HepG2 (cell line): ENCODE results near the gene AFDN. TPM values are rescaled to one million over a fixed set of nuclear protein-coding genes. Genes with fewer than 3 reads are reported as not detected.
A peak's percentile ranks its signal among the peaks of the same experiment; 100 is the strongest.

Experiments
- ATF1 ChIP-seq: IDR thresholded peaks from 2 replicates; pipeline ENCODE4 v1.6.1; 2016; ENCODE audit warnings: mild to moderate bottlenecking, control low read depth
- ERF ChIP-seq: IDR thresholded peaks from 2 replicates; pipeline ENCODE4 v1.6.1; 2018; ENCODE audit warnings: missing biosample characterization, missing genetic modification reagents
- GATAD2A ChIP-seq: IDR thresholded peaks from 2 replicates; pipeline ENCODE4 v1.6.1; 2016
- GPN1 ChIP-seq: sonication (generic); formaldehyde crosslinking; IDR thresholded peaks from 2 replicates; pipeline ENCODE4 v1.5.1; 2020; ENCODE audit warnings: missing genetic modification reagents, borderline replicate concordance
- HOXA3 ChIP-seq: sonication (generic); formaldehyde crosslinking; IDR thresholded peaks from 2 replicates; pipeline ENCODE4 v1.5.0; 2020; ENCODE audit warnings: missing genetic modification reagents
- MAFF ChIP-seq: IDR thresholded peaks from 2 replicates; pipeline ENCODE4 v1.6.1; 2011; ENCODE audit warnings: low read depth, low read length, improper control_type of control experiment
- MYNN ChIP-seq: sonication (generic); formaldehyde crosslinking; IDR thresholded peaks from 2 replicates; pipeline ENCODE4 v1.4.0; 2020; ENCODE audit warnings: mild to moderate bottlenecking, low read depth, missing genetic modification reagents
- NFE2L2 ChIP-seq: fragments of 150-350 bp; IDR thresholded peaks from 2 replicates; pipeline ENCODE4 v1.6.1; 2014; ENCODE audit warnings: low read length
- POGZ ChIP-seq: sonication (generic); formaldehyde crosslinking; IDR thresholded peaks from 2 replicates; pipeline ENCODE4 v1.4.0; 2020; ENCODE audit warnings: mild to moderate bottlenecking, missing genetic modification reagents
- REPIN1 ChIP-seq: sonication (generic); formaldehyde crosslinking; IDR thresholded peaks from 2 replicates; pipeline ENCODE4 v1.8.0; 2022; ENCODE audit warnings: missing genetic modification reagents, low read depth, mild to moderate bottlenecking, borderline replicate concordance
- THAP8 ChIP-seq: sonication (generic); formaldehyde crosslinking; IDR thresholded peaks from 2 replicates; pipeline ENCODE4 v1.5.1; 2020; ENCODE audit warnings: missing genetic modification reagents, mild to moderate bottlenecking, borderline replicate concordance
- U2AF1 ChIP-seq: fragments of 200-400 bp; formaldehyde crosslinking; optimal IDR thresholded peaks from 2 replicates; pipeline ENCODE3; 2017; ENCODE audit warnings: mild to moderate bottlenecking, low read depth, low read length
- YEATS2 ChIP-seq: sonication (generic); formaldehyde crosslinking; IDR thresholded peaks from 2 replicates; pipeline ENCODE4 v1.4.0; 2020; ENCODE audit warnings: missing genetic modification reagents, borderline replicate concordance
- ZBTB8A ChIP-seq: sonication (generic); formaldehyde crosslinking; IDR thresholded peaks from 2 replicates; pipeline ENCODE4 v1.4.0; 2020; ENCODE audit warnings: mild to moderate bottlenecking, low read depth, missing genetic modification reagents, borderline replicate concordance
- ZFY ChIP-seq: sonication (generic); formaldehyde crosslinking; IDR thresholded peaks from 2 replicates; pipeline ENCODE4 v1.4.0; 2020; ENCODE audit warnings: missing genetic modification reagents
- ZNF34 ChIP-seq: sonication (generic); formaldehyde crosslinking; IDR thresholded peaks from 2 replicates; pipeline ENCODE4 v1.4.0; 2020; ENCODE audit warnings: mild to moderate bottlenecking, missing genetic modification reagents, borderline replicate concordance
- polyA plus RNA-seq, 8 experiments: library from polyadenylated mRNA; depleted of rRNA in 3 of 8; stranded (reverse) in 7 of 8; unstranded in 1 of 8; fragments of >200 nt; fragmentation: Illumina TruSeq in 4 of 8; extraction: Trizol in 4 of 8; gene quantifications; 2 replicates each; pipeline versions ENCODE4 v1.2.1 to v1.2.3, GENCODE V29; 2011 to 2016; ENCODE audit warnings: low read depth in 4 of 8, missing spikeins in 1 of 8, mixed read lengths in 1 of 8; ENCODE audit not compliant: insufficient read depth in 1 of 8
- total RNA-seq, 5 experiments: library from RNA; depleted of rRNA; stranded (reverse); fragments of >200 nt; fragmentation: Illumina TruSeq; extraction: Trizol; gene quantifications; 2 replicates each; pipeline ENCODE4 v1.2.3, GENCODE V29; 2016; ENCODE audit warnings: low read depth in 1 of 5
- TF ChIP-seq, protein P1 (sequence below): sonication (generic); formaldehyde crosslinking; IDR thresholded peaks from 2 replicates; pipeline ENCODE4 v1.4.0; 2020; ENCODE audit warnings: missing genetic modification reagents, borderline replicate concordance
- TF ChIP-seq, protein P2 (sequence below): sonication (generic); formaldehyde crosslinking; IDR thresholded peaks from 2 replicates; pipeline ENCODE4 v1.8.1; 2023; ENCODE audit warnings: mild to moderate bottlenecking, inconsistent platforms, moderate library complexity, missing genetic modification reagents, borderline replicate concordance
- TF ChIP-seq, protein P3 (sequence below): sonication (generic); formaldehyde crosslinking; IDR thresholded peaks from 2 replicates; pipeline ENCODE4 v1.5.0; 2020; ENCODE audit warnings: missing genetic modification reagents
- TF ChIP-seq, protein P4 (sequence below): sonication (generic); formaldehyde crosslinking; IDR thresholded peaks from 2 replicates; pipeline ENCODE4 v1.4.0; 2020; ENCODE audit warnings: missing genetic modification reagents
- TF ChIP-seq, protein P5 (sequence below): IDR thresholded peaks from 2 replicates; pipeline ENCODE4 v1.6.1; 2016; ENCODE audit warnings: mild to moderate bottlenecking
- TF ChIP-seq, protein P6 (sequence below): sonication (generic); formaldehyde crosslinking; IDR thresholded peaks from 2 replicates; pipeline ENCODE4 v1.4.0; 2020; ENCODE audit warnings: mild to moderate bottlenecking, missing genetic modification reagents, borderline replicate concordance

The AFDN gene
- total and polyA plus RNA-seq, 2 of the 13 experiments (the other 11 are each of a cell fraction or from before 2014, with no cell fraction given) = 136 to 151 TPM

- TF ChIP-seq, protein P1, sequence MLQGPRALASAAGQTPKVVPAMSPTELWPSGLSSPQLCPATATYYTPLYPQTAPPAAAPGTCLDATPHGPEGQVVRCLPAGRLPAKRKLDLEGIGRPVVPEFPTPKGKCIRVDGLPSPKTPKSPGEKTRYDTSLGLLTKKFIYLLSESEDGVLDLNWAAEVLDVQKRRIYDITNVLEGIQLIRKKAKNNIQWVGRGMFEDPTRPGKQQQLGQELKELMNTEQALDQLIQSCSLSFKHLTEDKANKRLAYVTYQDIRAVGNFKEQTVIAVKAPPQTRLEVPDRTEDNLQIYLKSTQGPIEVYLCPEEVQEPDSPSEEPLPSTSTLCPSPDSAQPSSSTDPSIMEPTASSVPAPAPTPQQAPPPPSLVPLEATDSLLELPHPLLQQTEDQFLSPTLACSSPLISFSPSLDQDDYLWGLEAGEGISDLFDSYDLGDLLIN (CRISPR knock-in tag) = no peak
- TF ChIP-seq ATF1 (CRISPR knock-in tag) = no peak
- TF ChIP-seq, protein P2, sequence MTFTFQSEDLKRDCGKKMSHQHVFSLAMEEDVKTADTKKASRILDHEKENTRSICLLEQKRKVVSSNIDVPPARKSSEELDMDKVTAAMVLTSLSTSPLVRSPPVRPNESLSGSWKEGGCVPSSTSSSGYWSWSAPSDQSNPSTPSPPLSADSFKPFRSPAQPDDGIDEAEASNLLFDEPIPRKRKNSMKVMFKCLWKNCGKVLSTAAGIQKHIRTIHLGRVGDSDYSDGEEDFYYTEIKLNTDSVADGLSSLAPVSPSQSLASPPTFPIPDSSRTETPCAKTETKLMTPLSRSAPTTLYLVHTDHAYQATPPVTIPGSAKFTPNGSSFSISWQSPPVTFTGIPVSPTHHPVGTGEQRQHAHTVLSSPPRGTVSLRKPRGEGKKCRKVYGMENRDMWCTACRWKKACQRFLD = no peak
- no peak for TF ChIP-seq NFE2L2
- TF ChIP-seq ZFY = peak; percentile 74
- TF ChIP-seq YEATS2 (CRISPR knock-in tag) = no peak
- TF ChIP-seq MAFF = no peak
- TF ChIP-seq, protein P3, sequence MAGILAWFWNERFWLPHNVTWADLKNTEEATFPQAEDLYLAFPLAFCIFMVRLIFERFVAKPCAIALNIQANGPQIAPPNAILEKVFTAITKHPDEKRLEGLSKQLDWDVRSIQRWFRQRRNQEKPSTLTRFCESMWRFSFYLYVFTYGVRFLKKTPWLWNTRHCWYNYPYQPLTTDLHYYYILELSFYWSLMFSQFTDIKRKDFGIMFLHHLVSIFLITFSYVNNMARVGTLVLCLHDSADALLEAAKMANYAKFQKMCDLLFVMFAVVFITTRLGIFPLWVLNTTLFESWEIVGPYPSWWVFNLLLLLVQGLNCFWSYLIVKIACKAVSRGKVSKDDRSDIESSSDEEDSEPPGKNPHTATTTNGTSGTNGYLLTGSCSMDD (CRISPR knock-in tag) = no peak
- TF ChIP-seq, protein P4, sequence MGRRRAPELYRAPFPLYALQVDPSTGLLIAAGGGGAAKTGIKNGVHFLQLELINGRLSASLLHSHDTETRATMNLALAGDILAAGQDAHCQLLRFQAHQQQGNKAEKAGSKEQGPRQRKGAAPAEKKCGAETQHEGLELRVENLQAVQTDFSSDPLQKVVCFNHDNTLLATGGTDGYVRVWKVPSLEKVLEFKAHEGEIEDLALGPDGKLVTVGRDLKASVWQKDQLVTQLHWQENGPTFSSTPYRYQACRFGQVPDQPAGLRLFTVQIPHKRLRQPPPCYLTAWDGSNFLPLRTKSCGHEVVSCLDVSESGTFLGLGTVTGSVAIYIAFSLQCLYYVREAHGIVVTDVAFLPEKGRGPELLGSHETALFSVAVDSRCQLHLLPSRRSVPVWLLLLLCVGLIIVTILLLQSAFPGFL (CRISPR knock-in tag) = no peak
- peak; percentile 39; the same call in 1 of the 2 replicates for TF ChIP-seq POGZ (CRISPR knock-in tag)
- no peak for TF ChIP-seq U2AF1
- no peak for TF ChIP-seq ERF (CRISPR knock-in tag)
- TF ChIP-seq, protein P5, sequence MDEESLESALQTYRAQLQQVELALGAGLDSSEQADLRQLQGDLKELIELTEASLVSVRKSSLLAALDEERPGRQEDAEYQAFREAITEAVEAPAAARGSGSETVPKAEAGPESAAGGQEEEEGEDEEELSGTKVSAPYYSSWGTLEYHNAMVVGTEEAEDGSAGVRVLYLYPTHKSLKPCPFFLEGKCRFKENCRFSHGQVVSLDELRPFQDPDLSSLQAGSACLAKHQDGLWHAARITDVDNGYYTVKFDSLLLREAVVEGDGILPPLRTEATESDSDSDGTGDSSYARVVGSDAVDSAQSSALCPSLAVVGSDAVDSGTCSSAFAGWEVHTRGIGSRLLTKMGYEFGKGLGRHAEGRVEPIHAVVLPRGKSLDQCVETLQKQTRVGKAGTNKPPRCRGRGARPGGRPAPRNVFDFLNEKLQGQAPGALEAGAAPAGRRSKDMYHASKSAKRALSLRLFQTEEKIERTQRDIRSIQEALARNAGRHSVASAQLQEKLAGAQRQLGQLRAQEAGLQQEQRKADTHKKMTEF (CRISPR knock-in tag) = peak; percentile 23; the same call in 1 of the 2 replicates
- TF ChIP-seq ZBTB8A (CRISPR knock-in tag) = no peak
- peak; percentile 60 for TF ChIP-seq HOXA3 (CRISPR knock-in tag)
- TF ChIP-seq, protein P6, sequence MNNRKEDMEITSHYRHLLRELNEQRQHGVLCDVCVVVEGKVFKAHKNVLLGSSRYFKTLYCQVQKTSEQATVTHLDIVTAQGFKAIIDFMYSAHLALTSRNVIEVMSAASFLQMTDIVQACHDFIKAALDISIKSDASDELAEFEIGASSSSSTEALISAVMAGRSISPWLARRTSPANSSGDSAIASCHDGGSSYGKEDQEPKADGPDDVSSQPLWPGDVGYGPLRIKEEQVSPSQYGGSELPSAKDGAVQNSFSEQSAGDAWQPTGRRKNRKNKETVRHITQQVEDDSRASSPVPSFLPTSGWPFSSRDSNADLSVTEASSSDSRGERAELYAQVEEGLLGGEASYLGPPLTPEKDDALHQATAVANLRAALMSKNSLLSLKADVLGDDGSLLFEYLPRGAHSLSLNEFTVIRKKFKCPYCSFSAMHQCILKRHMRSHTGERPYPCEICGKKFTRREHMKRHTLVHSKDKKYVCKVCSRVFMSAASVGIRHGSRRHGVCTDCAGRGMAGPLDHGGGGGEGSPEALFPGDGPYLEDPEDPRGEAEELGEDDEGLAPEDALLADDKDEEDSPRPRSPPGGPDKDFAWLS (CRISPR knock-in tag) = no peak
- no peak for TF ChIP-seq ZNF34
- no peak for TF ChIP-seq GPN1 (CRISPR knock-in tag)
- TF ChIP-seq GATAD2A (CRISPR knock-in tag) = no peak
- TF ChIP-seq REPIN1 = peak; percentile 47; the same call in 1 of the 2 replicates
- no peak for TF ChIP-seq THAP8 (CRISPR knock-in tag)
- TF ChIP-seq MYNN (CRISPR knock-in tag) = no peak
Observed at GRCh38 chr6:167827583-167828324, 1.0 kb downstream of the AFDN start (continued).
